Measurements from ENCODE around the gene CXADR.

The CXADR gene

DNA sequence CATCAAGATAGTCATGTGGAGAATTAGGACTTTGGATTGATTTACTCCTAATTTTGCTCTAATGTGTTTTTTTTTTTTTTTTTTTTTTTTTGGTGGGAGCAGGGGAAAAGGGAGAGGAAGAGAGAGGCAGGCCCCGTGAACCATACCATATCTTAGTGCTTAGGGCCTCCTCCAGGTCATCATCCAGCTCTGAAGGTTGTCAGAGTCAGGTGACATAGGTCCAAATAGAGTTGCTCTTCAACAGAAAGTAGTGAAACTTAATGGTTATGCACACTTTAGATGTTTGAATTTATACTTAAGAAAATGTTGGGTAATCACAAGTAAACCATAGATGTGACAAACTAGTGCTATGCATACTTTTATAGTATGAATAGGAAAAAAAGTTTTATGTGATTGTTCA lies 32.2 kb downstream of the CXADR start:
- DNase-seq = no peak

GRCh38 chr21:17548262-17548661 lies 35.4 kb downstream of the CXADR start:
- no peak for DNase-seq

- DNase-seq = no peak
Measured at GRCh38 chr21:17550671-17551308, 37.9 kb downstream of the CXADR start.

DNA sequence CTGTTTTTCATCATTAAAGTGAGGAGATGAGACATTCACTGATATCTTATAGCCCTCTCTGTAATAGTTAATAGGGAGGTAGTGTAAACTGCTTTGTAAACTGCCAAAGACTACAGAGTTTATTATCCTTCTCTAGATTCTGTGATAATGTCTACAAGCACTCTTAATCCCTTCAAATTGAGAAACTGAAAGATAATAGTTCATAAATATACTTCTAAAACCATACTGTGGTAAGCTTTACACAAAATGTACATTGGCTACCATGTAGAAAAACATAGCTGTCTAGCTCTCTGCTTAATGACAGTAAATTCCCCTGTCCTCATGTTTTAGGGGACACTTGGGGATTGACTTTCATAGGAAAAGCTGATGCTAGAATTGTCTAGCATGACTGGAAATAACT lies 39.6 kb downstream of the CXADR start:
- DNase-seq = no peak

GRCh38 chr21:17554120-17554519 lies 41.3 kb downstream of the CXADR start:
- no peak for DNase-seq

- DNase-seq = no peak
Measured at GRCh38 chr21:17554679-17555465, 42.0 kb downstream of the CXADR start.

- no peak for DNase-seq
Measured at GRCh38 chr21:17560377-17561025, 47.7 kb downstream of the CXADR start.

- DNase-seq = no peak
Measured at GRCh38 chr21:17570786-17571185, 57.9 kb downstream of the CXADR start.

- DNase-seq = no peak
Measured at GRCh38 chr21:17572431-17572830, 59.6 kb downstream of the CXADR start.

DNA sequence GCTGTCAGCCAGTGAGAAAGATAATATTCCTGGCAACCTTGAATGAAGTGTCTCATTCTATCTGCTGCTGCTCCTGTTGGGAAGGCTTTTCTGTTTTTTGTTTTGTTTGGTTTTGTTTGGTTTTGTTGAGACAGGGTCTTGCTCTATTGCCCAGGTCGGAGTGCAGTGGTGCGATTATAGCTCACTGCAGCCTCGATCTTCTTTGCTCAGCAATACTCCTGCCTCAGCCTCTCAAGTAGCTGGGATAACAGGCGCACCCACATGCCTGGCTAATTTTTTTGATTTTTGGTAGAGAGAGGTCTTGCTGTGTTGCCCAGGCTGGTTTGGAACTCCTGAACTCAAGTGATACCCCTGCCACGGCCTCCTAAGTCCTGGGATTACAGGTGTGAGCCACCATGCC lies 62.2 kb downstream of the CXADR start:
- no peak for DNase-seq

GRCh38 chr21:17576080-17576835 lies 63.4 kb downstream of the CXADR start:
- DNase-seq = no peak

DNA sequence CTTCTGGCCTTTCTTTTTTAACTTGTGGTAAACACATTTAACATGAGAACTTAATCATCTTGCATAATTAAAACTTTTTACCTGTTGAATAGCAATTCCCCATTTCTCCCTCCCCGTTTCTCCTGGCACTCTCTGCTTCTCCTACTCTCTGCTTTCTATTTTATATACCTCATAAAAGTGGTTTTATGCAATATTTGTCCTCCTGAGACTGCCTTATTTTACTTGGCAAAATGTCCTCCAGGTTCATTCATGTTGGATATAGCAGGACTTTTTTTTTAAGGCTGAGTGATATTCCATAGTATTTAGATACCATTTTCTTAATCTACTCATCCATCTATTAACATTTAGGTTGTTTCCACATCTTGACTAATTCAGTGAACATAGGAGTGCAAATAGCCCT lies 64.9 kb downstream of the CXADR start:
- no peak for DNase-seq

DNA sequence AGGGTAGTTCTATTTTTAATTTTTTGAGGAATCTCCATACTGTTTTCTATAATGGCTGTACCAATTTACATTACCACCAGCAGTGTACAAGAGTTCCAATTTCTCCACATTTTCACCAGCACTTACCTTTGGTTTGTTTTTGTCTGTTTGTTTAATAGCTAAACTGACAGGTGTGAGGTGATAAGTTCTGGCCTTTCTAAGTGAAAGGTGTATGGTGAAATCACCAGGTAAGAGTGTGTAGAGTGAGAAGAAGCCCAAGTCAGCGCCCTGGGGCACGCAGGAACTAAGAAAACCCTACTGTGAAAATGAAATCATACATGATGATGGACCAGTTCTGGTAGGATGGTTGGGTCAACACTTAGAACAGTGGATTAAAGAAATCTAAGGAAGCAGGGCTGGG lies 65.3 kb downstream of the CXADR start:
- no peak for DNase-seq

- DNase-seq = no peak
Measured at GRCh38 chr21:17578876-17579275, 66.0 kb downstream of the CXADR start.

GRCh38 chr21:17580319-17580718 lies 67.5 kb downstream of the CXADR start:
- no peak for DNase-seq

- no peak for DNase-seq
Measured at GRCh38 chr21:17583898-17584297, 71.1 kb downstream of the CXADR start.

DNA sequence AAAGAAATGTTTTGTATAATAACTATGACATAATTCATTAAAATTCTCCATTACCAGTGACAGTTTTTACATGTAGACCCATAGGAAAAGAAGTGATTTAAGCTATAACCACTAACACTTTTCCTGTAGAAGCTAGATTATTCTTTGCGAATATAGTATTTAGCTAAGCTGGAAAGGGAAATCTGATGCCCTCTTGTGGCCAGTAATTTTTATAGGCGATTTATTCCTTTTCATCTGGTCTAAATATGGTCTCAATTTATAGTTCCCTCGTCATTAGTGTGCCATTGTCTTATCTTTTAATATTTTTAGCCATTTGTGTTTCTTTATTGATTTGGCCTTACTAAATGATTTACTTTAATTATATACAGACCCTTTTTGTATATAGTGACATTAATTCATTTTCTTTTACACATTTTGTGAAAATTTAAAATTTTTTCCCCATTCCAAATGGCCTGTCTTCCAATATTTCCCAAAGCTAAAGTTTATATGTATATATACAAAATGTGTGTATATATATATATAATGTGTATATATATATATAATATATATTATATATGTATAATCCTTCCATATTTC lies 73.1 kb downstream of the CXADR start:
- no peak for DNase-seq

DNA sequence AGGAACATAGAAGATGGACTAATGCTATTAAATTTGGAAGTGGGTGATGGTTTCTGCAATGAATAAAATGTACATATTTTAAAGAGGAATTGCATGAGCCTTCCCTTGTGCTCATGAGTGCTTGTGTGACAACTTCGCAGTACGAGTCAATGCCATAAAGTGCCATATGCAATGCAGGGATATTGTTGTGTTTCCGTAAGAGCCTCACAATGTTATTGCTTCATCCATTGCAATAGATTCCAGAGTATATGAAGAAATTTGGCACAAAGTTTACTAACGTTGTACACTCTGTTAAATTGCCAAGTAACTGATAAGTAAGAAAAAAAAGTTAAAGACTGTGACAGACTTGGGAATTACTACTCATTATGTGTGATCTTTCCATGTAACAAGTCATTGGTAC lies 77.6 kb downstream of the CXADR start:
- DNase-seq = no peak

- DNase-seq = no peak
Measured at GRCh38 chr21:17597680-17598079, 84.8 kb downstream of the CXADR start.

- DNase-seq = no peak
Measured at GRCh38 chr21:17598437-17598836, 85.6 kb downstream of the CXADR start.

DNA sequence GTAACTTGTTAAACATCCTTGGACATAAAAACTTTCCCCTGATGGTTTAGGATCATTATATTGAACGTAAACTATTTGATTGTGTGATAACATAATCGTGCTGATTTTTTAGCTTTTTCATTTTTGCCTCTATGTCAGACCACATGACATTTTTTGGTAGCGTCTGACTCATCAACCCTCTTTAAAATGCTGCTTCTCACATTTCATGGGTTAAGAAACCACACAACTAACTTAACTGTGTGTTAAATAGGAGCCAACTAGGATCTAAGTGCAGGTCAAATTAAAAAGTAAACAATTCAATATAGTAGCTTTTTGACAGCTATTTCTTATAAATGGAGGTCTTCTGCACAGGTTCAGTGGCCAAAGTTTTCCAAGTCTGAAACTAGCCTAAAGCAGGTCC lies 90.0 kb downstream of the CXADR start:
- DNase-seq = no peak

DNA sequence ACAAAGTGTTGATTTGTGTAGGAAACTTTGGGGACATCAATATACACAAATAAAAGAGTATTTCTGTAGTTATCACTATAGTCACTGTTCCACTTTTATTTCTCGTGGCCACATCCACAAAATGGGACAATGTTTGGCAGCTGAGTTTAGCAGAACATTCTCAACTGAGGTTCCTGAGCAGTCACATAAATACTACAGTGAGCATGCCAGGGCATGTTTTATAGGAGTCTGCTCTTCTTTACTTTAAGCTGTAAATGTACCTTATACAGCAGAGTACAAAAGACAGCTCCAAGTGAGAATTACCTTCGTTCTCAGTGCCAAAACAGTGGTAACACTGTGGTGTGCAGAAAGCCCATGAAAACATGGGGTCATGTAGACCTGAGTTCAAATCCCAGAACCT lies 94.8 kb downstream of the CXADR start:
- no peak for DNase-seq

- no peak for DNase-seq
Measured at GRCh38 chr21:17609681-17610080, 96.8 kb downstream of the CXADR start.
